22Rv1 (cell line): Measurements from ENCODE around the gene CHKA.

Source experiments
- H3K27ac ChIP-seq: fragments of 450-650 bp; 2 replicates; pipeline ENCODE4 v1.5.1; 2017
- ZFX ChIP-seq: fragments of 450-650 bp; IDR thresholded peaks from 2 replicates; pipeline ENCODE4 v1.6.1; 2017; ENCODE audit warnings: antibody characterized with exemption, borderline replicate concordance
- TF ChIP-seq, protein P1 (sequence below): fragments of 450-650 bp; IDR thresholded peaks from 2 replicates; pipeline ENCODE4 v1.5.1; 2017; ENCODE audit warnings: mild to moderate bottlenecking

The CHKA gene

DNA sequence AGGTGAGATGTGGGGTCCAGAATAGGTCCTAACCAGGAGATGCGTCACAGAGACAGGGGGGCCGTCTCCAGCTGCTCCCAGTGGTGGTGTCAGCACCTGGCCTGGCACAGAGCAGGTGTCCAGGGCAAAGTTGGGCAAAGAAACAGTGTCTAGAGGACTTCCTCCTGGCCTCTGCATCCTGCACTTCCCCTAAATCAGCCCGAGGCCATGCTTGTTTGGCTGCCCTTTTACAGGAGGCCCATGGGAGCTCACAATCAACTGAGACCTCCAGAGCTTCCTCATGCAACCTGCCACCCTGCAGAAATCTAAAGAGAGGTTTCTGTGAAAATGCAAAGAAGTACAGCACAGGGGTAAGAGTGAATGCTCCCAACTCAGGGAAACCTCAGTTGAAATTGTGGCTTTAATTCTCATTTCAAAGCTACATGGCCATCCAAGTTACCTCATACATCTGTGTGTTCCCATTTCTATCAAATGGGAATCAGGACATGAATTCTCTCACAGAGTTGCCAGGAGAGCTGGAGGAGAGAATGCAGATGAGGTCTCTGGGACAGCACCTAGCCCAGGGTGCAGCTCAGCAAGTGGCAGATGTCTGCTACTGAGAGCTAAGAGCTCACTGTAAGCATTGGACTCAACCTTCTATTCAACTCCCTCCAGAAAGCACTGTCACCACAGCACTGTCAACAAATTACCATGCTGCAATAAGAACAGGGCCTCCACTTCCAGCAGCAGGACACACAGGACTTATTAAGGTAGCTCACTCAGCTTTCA is 49.7 kb downstream of the CHKA start:
- TF ChIP-seq, protein P1, sequence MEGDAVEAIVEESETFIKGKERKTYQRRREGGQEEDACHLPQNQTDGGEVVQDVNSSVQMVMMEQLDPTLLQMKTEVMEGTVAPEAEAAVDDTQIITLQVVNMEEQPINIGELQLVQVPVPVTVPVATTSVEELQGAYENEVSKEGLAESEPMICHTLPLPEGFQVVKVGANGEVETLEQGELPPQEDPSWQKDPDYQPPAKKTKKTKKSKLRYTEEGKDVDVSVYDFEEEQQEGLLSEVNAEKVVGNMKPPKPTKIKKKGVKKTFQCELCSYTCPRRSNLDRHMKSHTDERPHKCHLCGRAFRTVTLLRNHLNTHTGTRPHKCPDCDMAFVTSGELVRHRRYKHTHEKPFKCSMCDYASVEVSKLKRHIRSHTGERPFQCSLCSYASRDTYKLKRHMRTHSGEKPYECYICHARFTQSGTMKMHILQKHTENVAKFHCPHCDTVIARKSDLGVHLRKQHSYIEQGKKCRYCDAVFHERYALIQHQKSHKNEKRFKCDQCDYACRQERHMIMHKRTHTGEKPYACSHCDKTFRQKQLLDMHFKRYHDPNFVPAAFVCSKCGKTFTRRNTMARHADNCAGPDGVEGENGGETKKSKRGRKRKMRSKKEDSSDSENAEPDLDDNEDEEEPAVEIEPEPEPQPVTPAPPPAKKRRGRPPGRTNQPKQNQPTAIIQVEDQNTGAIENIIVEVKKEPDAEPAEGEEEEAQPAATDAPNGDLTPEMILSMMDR = no peak
- TF ChIP-seq ZFX = no peak
- no peak overlapping the region for H3K27ac ChIP-seq

DNA sequence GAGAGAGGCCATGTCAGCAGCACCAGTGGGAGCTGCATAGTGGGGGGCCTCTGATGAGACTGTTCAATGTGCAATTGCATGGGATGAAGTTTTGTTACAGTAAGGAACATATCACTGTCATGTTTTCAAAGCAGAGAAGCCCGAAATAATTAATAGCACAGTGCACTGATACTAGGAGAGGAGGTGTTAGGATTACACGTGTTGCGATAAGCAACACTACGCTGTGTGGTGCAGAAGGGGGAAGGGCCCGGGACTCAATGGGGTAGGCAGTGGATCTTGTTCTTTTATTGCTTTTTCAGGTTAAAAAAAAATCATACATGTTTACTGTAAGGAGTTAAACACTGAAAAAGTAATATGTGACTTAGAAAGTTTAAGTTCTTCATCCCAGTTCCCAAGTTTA is 53.2 kb downstream of the CHKA start:
- no peak overlapping the region for H3K27ac ChIP-seq
- TF ChIP-seq, protein P1 = no peak
- TF ChIP-seq ZFX = no peak

GRCh38 chr11:68066742-68067141 is 54.4 kb downstream of the CHKA start:
- TF ChIP-seq, protein P1 = no peak
- no peak for TF ChIP-seq ZFX
- H3K27ac ChIP-seq = no peak overlapping the region

DNA sequence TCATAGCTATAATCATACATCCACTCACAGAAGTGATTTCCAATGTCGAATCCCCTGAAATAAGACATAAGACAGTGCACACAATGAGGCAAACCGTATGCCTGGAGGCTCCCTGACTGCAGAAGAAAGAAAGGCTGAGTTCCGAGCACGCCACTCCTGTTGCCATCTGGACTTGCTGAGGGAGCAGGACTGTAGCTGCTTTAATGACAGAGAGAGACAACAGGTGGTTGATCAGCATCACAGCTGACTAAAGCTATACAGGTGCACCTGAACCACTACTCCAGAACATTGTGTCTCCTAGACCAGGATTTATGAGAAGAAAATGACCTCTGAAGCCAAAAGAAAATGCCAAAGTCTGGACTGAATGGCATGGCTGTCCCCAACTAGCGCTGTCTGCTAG is 55.3 kb downstream of the CHKA start:
- no peak overlapping the region for H3K27ac ChIP-seq
- TF ChIP-seq ZFX = no peak
- TF ChIP-seq, protein P1 = no peak

- TF ChIP-seq ZFX = no peak
- TF ChIP-seq, protein P1 = no peak
- H3K27ac ChIP-seq = no peak overlapping the region
Measured at GRCh38 chr11:68064926-68065325, 56.3 kb downstream of the CHKA start.

- no peak for TF ChIP-seq ZFX
- TF ChIP-seq, protein P1 = no peak
- no peak overlapping the region for H3K27ac ChIP-seq
Measured at GRCh38 chr11:68061508-68061907, 59.7 kb downstream of the CHKA start.

- TF ChIP-seq ZFX = no peak
- TF ChIP-seq, protein P1 = no peak
- H3K27ac ChIP-seq = no peak overlapping the region
Measured at GRCh38 chr11:68057807-68058206, 63.4 kb downstream of the CHKA start.
